K562 (cell line): ENCODE data around the gene LAMB3. TPM values are rescaled to one million over a fixed set of nuclear protein-coding genes. Genes with fewer than 3 reads are reported as not detected.

Experiments
- ATAC-seq: fragments of 200-7000 bp; cut with Tn5 transposase; 3 replicates; pipeline ENCODE4 v1.9.1; 2020; ENCODE audit warnings: moderate library complexity
- BruUV-seq: library from RNA; stranded (reverse); fragments of 400-500 nt; replicated peaks from 2 replicates; lab custom pipeline; 2021; lab: Mats Ljungman, UMichigan
- CTCF ChIA-PET: fragments of 300-600 bp; formaldehyde crosslinking; extraction: SDS; loops from one replicate; lab custom pipeline; 2021; ENCODE audit warnings: low intra/inter-chr PET ratio; lab: Yijun Ruan, JAX
- POLR2A ChIA-PET: fragments of 300-600, 350-650 bp; sonication (Branson Sonifier 250); formaldehyde crosslinking; extraction: SDS; loops from one replicate; lab custom pipeline; 2021; ENCODE audit warnings: antibody characterized with exemption, inconsistent platforms; lab: Yijun Ruan, JAX
- DNase-seq, 4 experiments: peaks; one replicate each; pipeline versions ENCODE4 v3.0.0 to v3.0.0-alpha.2; 2011 to 2018; ENCODE audit warnings: low spot score in 3 of 4, mixed read lengths in 3 of 4; ENCODE audit errors: extremely low read depth in 1 of 4
- FAIRE-seq: peaks from 2 replicates; lab custom pipeline; 2011; peaks lifted over from hg19 to GRCh38; lab: Jason Lieb, UNC
- H2AFZ ChIP-seq: 2 replicates; pipeline ENCODE4 v1.6.0; 2011; ENCODE audit warnings: low read depth, low read length, control low read depth, inconsistent platforms
- H3K27ac ChIP-seq: fragments of 200-600 bp; 3 replicates; pipeline ENCODE4 v1.8.0; 2011; ENCODE audit warnings: low read depth, mild to moderate bottlenecking, control low read depth, inconsistent platforms, low read length, moderate library complexity, mixed read lengths; ENCODE audit errors: extremely low read depth
- H3K27me3 ChIP-seq, 2 experiments: fragments of 300-600 bp in 1 of 2; 2 replicates in 1 of 2; 3 replicates in 1 of 2; pipeline versions ENCODE4 v1.6.0 to v1.8.0; 2011; ENCODE audit warnings: inconsistent platforms in 2 of 2, low read length in 2 of 2, mild to moderate bottlenecking in 1 of 2, mixed read lengths in 1 of 2, moderate library complexity in 1 of 2; ENCODE audit not compliant: control insufficient read depth in 2 of 2, insufficient read depth in 2 of 2
- H3K36me3 ChIP-seq: fragments of 300-600 bp; 3 replicates; pipeline ENCODE4 v1.8.0; 2011; ENCODE audit warnings: mild to moderate bottlenecking, low read length, inconsistent platforms; ENCODE audit not compliant: control insufficient read depth, insufficient read depth
- H3K4me1 ChIP-seq, 2 experiments: fragments of 200-600 bp in 1 of 2; replicated peaks in 1 of 2; 2 replicates in 1 of 2; 3 replicates in 1 of 2; pipeline versions ENCODE4 v1.5.1 to v1.8.0; 2011; ENCODE audit warnings: inconsistent platforms in 2 of 2, low read length in 2 of 2, mild to moderate bottlenecking in 1 of 2, mixed read lengths in 1 of 2, moderate library complexity in 1 of 2; ENCODE audit not compliant: control insufficient read depth in 2 of 2, insufficient read depth in 2 of 2
- H3K4me2 ChIP-seq: 2 replicates; pipeline ENCODE4 v1.6.1; 2011; ENCODE audit warnings: low read length, control low read depth, inconsistent platforms, mixed read lengths; ENCODE audit not compliant: insufficient read depth
- H3K4me3 ChIP-seq: fragments of 200-600 bp; sonication (generic), shearing (Covaris generic); 2 replicates; pipeline ENCODE4 v1.5.1; 2016; ENCODE audit warnings: control low read depth, inconsistent platforms
- H3K79me2 ChIP-seq: fragments of 200-600 bp; 3 replicates; pipeline ENCODE4 v1.8.0; 2011; ENCODE audit warnings: low read length, inconsistent platforms; ENCODE audit not compliant: control insufficient read depth, insufficient read depth
- H3K9ac ChIP-seq, 2 experiments: 2 replicates each; pipeline versions ENCODE4 v1.6.0 to v1.6.1; 2011; ENCODE audit warnings: low read depth in 2 of 2, low read length in 2 of 2, control low read depth in 1 of 2, inconsistent platforms in 1 of 2, mild to moderate bottlenecking in 1 of 2, mixed read lengths in 1 of 2; ENCODE audit not compliant: insufficient read depth in 1 of 2
- H3K9me1 ChIP-seq: one replicate; pipeline ENCODE4 v1.6.0; 2011; ENCODE audit warnings: inconsistent platforms, mild to moderate bottlenecking, low read length, moderate library complexity; ENCODE audit not compliant: control insufficient read depth, insufficient read depth
- H3K9me3 ChIP-seq: replicated peaks from 2 replicates; pipeline ENCODE4 v1.5.1; 2011; ENCODE audit warnings: low read depth, low read length, inconsistent platforms; ENCODE audit not compliant: control insufficient read depth, insufficient read depth
- H4K20me1 ChIP-seq: replicated peaks from 2 replicates; pipeline ENCODE4 v1.6.1; 2011; ENCODE audit warnings: low read length, inconsistent platforms, mixed read lengths; ENCODE audit not compliant: control insufficient read depth, insufficient read depth
- MYC ChIP-seq, 2 experiments: fragments of 250-450 bp in 1 of 2; sonication (Bioruptor Pico) in 1 of 2; IDR thresholded peaks; 2 replicates each; pipeline versions ENCODE4 v1.5.1 to v1.6.1; 2012 to 2021; ENCODE audit warnings: low read depth in 2 of 2, borderline replicate concordance in 1 of 2, improper control_type of control experiment in 1 of 2, low read length in 1 of 2, mild to moderate bottlenecking in 1 of 2, moderate library complexity in 1 of 2
- RFX1 ChIP-seq: fragments of 450-650 bp; IDR thresholded peaks from 2 replicates; pipeline ENCODE4 v1.6.1; 2016; ENCODE audit warnings: mild to moderate bottlenecking, moderate library complexity
- ZNF239 ChIP-seq: fragments of 250-450 bp; sonication (Bioruptor Pico); IDR thresholded peaks from 2 replicates; pipeline ENCODE4 v1.4.0; 2020; ENCODE audit warnings: mild to moderate bottlenecking
- WGBS: fragments of 100-300 bp; shearing (Covaris generic); methylation state at CpG from one replicate; pipeline ENCODE4 v1.1.6; 2016; ENCODE audit warnings: low coverage, mixed read lengths; ENCODE audit not compliant: insufficient coverage; ENCODE audit errors: missing lambda C conversion rate; 5-methylcytosine and 5-hydroxymethylcytosine counted together
- in situ Hi-C: fragments of 300-500 bp; cut with MboI; formaldehyde crosslinking; loops from 4 replicates; pipeline ENCODE4 v1.15.0; 2018; ENCODE audit warnings: inconsistent platforms, mixed read lengths
- intact Hi-C: fragments of 100-400 bp; cut with micrococcal nuclease; formaldehyde crosslinking; loops from 2 replicates; pipeline ENCODE4 v1.14.2; 2022
- polyA plus RNA-seq, 8 experiments: library from polyadenylated mRNA; depleted of rRNA in 4 of 8; stranded (reverse) in 5 of 8; unstranded in 3 of 8; fragments of >200 nt; fragmentation: Nextera tagmentation in 2 of 8; fragmentation: Illumina TruSeq in 1 of 8; extraction: Ambion mirVana in 2 of 8; extraction: Trizol in 1 of 8; gene quantifications; 2 replicates each; pipeline versions ENCODE4 v1.2.1 to v1.2.3, GENCODE V29; 2011 to 2014; ENCODE audit warnings: inconsistent platforms in 1 of 8, missing spikeins in 1 of 8
- total RNA-seq, 7 experiments: library from RNA; depleted of rRNA in 6 of 7; stranded (reverse); fragments of >200 nt in 6 of 7; fragmentation: Illumina TruSeq in 2 of 7; extraction: Trizol in 2 of 7; gene quantifications; 2 replicates each; pipeline versions ENCODE4 v1.2.1 to v1.2.3, GENCODE V29; 2011 to 2021; ENCODE audit warnings: low replicate concordance in 1 of 7

Gene LAMB3
- total and polyA plus RNA-seq, 9 of the 15 experiments (the other 6 are each of a cell fraction or from before 2014, with no cell fraction given): 0.08 to 1.3 (median 0.91) TPM

GRCh38 chr1:209622841-209623829, 29.1 kb downstream of the LAMB3 start:
- H3K4me1 ChIP-seq: peaks cover 0 to 22% of the 10 kb centered on the region in 2 experiments; a peak in 2 of 5 replicates
- ATAC-seq: no peak
- POLR2A ChIA-PET: interaction anchor here (0.6 to 0.9 kb wide), 2 partner anchors 9 to 50 kb away, joined by 3 to 4 read pairs; no protein-coding TSS in a partner anchor
- peak; percentile 65 for TF ChIP-seq RFX1
- TF ChIP-seq ZNF239 (CRISPR knock-in tag): no peak
- TF ChIP-seq MYC (IDR thresholded peaks at IDR 0.05; ENCODE audit: low read depth, low read length): no peak
- no peak for TF ChIP-seq MYC (CRISPR knock-in tag; IDR thresholded peaks at IDR 0.05; ENCODE audit: borderline replicate concordance, low read depth)
- TF ChIP-seq, all 486 proteins: peak for 1
- H3K27me3 ChIP-seq: peaks cover 31 to 90% of the 10 kb centered on the region in 2 experiments
- peaks cover 3% of the 10 kb centered on the region for H3K9me1 ChIP-seq
- intact Hi-C loops (no loop called here), in situ Hi-C loops (no loop called here)
- no peak for DNase-seq
- H2AFZ ChIP-seq: no peak overlapping the region
- H3K27ac ChIP-seq: no peak overlapping the region
- H3K36me3 ChIP-seq: no peaks in the 10 kb centered on the region
- no peaks in the 10 kb centered on the region for H3K79me2 ChIP-seq
- CTCF ChIA-PET: no interaction called here
- 0 out of 2 replicates have a peak, but pooled peaks cover 7% of the 10 kb centered on the region for H4K20me1 ChIP-seq
- no peak for FAIRE-seq
- 4% methylated on average over 23 of the region's 24 CpGs for WGBS
- no peaks in the 10 kb centered on the region for H3K9me3 ChIP-seq
- no peak overlapping the region for H3K4me2 ChIP-seq
- BruUV-seq: no TSS peak
- no peak overlapping the region for H3K9ac ChIP-seq
- no peak overlapping the region for H3K4me3 ChIP-seq
